HG02870 (cell line): ENCODE measurements around the gene CHIT1.

Experiments used
- ATAC-seq: cut with Tn5 transposase; IDR thresholded peaks from one replicate; pipeline ENCODE4 v1.9.1; 2021; ENCODE audit warnings: mild to moderate bottlenecking, moderate library complexity; ENCODE audit not compliant: unreplicated experiment

CHIT1 gene

DNA sequence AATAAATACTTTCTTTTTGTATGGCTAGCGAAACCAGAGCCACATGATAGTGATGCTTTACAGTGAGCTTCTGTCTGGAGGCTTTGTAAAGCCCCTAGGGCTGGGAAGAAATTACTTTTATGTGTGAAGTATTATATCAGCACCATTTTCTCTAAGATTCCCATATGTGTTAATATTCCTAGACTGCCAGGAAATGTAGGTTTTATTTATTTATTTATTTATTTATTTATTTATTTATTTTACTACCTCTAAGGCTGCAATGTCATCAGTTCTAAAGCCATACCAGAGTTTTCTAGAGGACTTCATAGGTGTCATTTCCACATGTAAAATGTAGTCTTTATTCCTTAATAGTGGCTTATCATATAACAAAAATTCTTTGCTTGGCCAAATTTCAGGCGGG, 38.5 kb downstream of the CHIT1 start:
- no peak for ATAC-seq

DNA sequence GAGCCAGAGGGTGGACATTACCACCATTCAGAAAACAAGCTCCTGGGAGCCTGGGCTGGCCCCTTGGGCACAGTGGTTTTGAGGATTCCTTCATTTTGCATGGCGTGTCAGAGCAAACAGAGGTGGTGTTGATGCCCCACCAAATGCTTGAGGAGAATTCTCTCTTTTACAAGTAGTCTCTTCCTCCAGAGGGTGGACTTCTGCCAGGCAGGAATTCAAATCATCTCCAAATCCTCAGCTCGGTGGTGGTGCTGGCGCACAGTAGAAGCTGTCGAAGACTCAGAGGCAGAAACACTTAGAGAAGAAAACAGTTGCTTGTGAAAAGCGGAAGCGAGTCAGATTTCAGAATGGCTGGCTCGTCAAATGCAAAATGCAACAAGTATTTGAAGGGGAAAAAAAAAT, 39.5 kb downstream of the CHIT1 start:
- no peak for ATAC-seq

DNA sequence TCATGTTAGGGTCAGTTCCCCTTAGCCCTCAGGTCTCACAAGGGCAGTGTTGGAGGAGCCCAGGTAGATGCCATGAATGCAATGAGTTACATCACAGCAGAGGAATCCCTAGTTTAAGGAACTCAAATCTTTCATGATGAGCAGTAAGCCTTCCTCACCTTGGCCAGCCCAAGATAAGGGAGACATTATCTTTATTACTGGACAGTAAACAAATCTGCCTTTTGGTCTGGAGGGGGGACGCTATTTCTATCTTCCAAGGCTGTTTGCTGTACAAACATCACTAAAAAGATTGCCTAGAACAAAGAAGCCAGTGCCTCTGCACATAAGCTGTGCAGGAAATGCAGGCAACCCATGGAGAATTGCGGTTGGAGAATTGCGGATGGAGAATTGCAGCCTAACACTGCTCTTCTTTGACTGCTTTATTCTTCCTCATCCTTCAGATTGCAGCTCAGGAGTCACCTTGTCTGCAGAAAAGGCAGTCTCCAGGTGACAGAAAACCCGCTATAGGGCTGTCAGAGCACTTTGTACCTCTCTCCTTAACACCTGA, 40.7 kb downstream of the CHIT1 start:
- ATAC-seq = no peak

DNA sequence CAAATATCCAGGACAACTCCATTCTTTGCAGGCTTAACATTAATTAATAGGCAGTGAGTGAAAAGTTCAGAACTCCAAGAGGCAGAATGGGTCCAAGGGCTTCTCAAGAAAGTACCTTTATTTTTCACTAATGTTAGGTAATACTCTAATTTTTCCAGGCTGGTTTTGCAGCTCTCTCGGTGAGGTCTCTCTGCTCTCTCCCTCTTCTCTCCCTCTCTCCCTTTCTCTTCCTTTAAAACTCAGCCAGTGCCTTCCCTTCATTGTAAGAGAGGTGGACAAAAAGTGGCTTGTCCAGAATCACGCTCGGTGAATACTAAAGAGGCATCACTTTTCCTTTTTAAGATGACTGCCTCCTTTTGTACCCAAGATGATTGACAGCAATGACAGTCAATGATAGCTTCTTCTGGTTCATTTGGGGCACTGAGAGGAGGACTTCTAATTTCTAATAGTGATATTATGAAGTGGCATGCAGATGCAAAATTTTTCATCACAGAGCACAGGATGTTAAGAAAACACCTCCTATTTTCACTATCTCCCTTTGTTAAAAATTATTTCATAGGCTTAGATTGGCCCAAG, 41.7 kb downstream of the CHIT1 start:
- no peak for ATAC-seq

DNA sequence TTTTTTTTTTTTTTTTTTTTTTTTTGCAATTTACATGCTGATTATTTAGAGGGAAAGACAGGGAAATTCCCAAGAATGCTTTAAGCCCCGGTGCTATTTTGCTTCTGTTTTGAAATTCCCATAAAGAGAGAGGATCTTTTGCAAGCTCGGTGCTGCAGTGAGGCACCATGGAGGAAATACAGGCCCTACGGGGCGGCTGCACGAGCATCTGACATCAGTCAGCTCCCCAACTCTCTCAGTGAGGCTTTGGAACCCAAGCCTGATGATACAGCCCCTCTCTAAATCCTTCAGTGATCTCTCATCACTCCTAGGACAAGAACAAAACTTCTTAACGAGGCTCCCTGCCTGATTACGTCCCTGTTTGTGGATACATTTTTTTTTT, 42.2 kb downstream of the CHIT1 start:
- ATAC-seq = no peak

DNA sequence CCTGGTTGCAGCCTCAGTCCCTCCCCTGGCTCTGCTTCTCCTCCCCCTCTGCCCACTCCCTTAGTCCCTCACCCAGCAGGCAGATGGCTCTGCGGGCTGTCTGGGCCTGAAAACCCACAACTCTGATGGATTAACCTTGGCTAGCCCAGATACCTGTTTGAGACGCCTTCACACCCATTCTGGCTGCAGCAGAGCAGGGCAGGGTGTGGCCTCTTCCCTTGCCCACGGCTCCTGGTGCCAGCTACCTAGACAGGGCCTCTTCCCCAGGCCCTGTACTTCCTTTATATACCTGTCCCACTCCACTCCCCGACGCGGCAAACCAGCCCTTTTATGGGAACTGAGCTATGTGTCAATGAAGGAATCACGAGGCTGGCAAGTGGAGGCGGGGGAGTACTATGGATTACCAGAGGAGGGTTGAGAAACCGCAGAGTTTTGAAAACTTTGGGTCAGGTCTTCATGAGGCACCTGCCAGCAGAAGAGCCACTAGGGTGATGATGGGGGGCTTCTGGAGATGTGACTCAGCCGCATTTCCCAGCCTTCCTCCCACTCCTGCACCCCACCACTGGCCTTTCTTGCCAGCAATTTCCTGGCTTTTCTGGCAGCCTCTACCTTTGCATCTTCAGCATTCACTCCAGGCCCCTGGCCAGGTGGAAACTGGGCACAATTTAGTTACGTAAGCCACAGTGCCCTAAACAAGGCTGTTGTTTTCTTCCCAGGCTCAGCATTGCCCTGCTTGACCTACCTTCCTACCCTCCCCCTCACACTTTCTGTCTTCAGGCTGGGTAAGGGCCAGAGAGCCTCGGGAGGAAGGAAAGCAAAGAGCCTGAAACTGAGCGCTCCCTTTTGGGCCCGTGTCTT, 42.8 kb downstream of the CHIT1 start, which contains the start of gene CHI3L1:
TSS of gene CHI3L1 (minus strand) at position 259 of the 858 bp plus-strand sequence. CDS start at position 178, 81 bp downstream.
- ATAC-seq = no peak

DNA sequence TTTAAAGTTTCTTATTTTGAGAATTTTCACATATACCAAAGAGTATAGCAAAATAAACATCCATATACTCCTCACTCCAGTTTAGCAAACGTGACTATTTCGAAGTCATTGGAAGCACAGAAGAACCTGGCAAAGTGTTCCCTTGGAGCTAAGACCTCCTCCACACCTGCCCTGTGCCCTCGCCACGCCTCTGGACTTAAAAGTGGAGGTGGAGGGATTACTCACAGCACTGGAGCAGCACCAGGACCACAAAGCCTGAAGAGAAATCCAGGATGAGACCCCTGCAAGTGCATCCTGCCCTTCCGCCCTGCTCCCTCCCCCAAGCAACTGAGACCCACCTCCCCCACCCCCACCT, 43.4 kb downstream of the CHIT1 start:
- no peak for ATAC-seq

DNA sequence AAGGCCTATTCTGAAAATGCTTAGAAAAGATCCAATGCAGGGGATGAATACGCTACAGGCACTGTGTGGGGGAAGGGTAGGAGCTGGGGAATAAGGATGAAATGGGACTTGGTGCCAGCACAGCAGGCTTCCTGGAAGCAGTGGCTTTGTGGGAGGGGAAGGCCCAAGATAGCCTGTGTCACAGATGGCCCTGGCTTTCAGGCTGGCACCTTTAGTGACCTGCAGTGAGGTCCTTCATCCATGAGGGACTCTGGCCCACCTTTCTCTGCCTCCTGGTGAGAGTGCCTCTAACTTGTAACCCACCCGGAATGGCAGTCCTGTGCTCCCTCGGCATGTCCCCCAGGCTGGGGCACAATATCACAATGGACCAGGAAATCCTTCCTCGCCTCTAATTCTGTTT, 43.9 kb downstream of the CHIT1 start:
- no peak for ATAC-seq

DNA sequence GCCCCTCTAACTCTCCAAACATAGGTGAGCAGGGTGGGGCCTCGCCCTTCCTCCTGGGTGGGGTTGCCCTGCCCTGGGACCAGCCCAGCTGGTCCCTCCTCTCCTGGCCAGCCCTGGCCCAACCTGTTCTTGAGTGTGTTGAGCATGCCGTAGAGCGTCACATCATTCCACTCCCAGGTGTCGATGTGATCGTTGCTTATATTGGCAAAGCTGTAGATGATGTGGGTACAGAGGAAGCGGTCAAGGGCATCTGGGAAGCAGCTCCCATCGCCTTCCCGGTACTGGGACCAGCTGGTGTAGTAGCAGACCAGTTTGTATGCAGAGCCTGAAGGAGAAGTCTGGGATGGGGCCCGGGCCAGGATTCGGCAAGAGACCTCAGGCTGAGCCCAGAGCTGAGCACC, 44.4 kb downstream of the CHIT1 start:
- ATAC-seq = no peak

DNA sequence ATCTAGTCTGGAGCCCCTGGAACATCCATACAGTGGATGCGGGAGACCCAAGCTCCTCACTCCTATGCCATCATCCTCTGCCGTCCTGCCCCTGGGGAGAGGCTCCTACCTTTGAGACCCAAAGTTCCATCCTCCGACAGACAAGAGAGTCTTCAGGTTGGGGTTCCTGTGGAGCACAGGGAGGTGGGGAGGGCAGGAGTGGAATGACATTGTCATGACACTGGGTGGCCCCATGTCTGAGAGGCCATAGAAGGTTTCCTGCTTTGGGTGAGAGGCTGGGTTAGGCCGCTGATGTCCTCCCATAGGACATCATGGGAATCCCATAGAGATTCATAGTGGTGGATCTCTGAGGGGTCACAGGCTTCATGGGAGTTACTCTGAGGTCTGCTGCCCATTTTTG, 45.0 kb downstream of the CHIT1 start:
- no peak for ATAC-seq

DNA sequence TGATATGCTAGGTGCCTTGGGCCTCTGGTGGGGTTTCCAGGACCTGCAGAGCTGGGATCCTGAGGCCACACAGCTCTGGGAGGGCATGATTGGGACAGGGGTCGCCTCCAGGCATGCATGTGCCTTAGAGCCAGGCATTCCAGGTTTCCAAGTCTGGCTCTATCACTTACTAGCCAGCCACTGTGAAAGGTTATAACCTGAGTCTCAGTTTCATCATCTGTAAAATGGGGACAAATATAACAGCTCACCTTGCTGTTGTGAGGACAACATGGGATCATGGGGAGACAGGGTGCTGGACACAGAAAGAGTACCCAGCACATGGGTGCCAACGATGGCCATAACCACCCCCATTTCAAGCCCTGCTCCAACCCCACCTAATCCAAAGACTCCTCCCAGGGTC, 45.6 kb downstream of the CHIT1 start:
- no peak for ATAC-seq

DNA sequence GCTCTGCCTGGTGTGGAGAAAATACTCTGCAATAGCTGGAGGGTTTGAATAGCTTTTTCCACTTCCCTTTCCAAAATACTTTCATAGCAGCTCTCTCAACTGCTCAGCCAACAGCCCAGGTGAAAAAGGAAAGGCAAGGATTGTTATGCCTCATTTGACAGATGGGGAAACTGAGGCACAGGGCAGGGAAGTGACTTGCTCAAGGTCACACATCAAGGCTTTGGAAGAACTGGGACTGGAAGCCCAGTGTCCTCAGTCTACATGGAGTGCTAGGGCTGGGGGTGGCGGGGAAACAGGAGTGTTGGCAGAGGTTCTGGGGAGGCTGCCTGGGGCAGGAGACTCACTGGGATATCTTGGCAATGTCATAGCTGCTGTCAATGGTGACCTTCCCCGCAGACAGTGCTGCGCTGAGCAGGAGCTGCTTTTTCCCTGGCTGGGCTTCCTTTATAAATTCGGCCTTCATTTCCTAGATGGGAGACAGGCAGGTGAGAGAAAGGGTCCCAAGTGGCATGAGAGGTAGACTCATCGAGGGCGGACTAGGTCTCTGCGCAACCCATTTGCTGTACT, 47.0 kb downstream of the CHIT1 start:
- no peak for ATAC-seq

DNA sequence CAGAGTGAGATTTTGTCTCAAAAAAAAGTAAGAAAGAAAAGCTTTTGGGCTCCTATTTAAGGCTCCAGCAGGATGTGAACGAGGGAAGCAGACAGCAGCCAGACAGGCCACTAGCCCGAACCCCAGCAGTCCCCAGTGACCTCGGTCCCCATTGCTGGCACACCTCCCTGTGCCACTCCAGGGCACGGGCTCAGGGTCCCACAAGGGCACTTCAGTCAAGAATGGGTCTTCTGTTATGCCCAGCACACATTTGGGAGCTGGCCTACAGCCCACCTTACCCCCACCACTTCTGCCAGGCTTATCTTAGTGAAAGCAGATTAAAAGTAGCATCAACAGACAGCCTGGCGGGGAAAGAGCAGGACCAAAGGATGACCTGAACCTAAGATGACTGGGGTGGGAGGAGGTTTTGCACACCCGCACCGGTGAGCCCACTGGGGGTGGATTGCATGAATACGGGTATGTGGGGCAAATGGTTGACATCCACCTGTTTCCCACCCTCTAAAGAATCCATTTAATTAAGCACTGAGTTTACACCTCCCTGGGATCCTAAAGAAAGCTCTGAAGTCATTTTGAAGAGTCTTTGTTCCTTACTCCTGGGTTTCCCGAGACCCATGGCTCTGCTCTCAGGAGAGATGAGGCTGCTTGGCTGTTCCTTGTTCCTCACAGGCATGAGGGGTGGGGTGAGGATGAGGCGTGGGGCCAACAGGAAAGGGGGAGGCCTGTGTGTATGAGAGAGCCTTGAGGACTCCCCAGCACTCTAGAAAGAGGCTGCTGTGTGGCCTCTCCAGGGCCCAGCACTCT, 47.7 kb downstream of the CHIT1 start:
- no peak for ATAC-seq

DNA sequence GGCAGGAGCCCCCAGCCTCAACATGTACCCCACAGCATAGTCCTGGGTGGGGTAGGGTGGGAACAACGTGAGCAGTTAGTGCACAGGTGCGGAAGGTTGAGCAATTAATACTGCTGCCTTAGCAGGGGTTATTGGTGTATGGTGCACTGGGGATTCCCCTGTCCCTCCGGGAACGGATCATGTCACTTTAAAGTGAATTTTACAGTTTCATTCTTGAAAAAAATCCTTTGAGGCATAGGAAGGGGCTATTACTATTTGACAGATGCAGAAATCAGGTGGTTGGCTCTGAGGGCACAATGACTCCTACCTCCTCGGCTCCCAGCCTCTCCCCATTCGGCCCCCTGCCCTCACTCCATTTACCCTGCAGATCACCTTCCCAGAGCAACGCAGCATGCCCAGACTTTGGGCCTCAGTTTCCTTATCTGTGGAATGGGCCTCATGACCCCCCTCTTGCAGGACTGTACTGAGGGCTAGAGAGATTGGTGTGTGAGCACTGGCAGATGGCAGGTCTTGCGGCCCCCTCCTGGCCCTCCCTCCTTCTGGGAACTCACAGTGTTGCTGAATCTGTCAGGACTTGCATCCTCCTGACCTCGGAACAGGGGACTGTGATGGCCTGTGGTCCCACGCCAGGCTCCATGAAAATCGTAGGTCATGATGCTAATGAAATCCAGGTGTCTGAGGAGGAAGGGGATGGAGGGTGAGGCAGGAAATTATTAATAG, 48.7 kb downstream of the CHIT1 start:
- ATAC-seq = no peak

DNA sequence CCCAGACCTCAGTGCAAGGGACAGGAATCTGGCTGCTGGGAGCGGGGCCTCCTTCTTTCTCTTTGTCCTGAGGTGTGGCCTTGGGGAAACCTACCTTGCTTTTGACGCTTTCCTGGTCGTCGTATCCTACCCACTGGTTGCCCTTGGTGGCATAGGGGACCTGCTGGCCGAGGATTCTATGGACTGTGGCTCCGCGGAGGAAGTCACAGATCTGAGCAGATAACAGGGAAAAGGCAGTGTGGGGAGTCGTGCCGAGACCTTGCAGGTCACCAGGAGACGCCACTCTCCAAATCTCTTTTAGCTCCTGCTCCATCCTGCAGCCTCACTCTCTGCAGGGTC, 49.8 kb downstream of the CHIT1 start:
- no peak for ATAC-seq

DNA sequence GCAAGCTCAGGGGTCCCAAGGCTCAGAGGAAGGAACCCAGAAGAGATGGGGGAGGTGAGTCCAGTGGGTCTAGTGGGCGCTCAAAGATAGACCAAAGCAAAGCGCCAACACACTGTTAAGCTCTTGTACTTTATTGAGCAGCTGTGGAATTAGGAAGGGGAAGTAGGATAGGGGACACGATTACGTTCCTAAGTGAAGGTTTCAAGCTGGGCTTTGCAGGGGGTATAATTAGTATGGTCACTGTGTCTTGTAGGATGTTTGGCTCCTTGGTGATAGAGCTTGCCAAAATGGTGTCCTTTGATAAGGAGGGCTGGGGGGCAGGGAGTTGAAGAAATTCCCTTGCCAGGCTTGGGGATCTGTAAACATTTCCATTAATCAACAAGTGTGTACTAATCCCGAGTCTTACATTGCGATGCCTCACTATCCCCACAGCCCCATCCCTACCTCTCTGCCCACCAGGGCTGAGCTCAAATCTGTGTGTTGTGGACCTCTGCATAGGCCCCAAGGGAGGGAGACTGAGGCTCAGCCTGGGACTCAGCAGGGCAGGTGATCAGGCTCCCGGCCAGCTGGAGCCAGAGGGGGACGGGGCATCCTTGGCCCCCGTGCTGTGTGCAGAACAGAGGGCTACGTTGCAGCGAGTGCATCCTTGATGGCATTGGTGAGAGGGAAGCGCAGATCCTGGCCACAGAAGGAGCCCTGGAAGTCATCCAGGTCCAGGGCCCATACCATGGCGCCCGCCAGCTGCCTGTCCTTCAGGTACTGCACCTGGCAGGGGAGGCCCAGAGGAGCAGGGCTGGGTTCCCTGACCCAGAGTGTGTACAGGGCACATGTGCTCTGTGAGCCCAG, 50.4 kb downstream of the CHIT1 start:
- ATAC-seq = no peak

DNA sequence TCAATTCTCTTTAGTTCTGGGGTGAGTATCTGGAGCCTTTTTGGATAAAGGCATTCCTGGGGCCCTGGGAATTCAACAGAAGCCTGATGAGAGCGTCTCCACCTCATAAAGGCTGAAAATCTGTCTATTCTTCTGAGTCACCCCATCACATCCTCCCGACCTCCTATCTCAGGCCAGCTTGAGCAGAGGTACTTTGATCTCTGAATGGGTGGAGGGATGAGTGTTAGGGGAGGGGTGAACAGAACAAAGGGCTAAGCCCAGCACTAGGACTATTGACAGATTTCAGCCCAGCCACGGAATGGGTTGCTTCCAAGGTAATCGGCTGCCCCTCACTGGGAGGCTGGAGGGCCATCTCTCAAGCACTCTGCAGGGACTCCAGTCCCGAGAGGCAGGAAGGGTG, 51.4 kb downstream of the CHIT1 start:
- ATAC-seq = no peak

DNA sequence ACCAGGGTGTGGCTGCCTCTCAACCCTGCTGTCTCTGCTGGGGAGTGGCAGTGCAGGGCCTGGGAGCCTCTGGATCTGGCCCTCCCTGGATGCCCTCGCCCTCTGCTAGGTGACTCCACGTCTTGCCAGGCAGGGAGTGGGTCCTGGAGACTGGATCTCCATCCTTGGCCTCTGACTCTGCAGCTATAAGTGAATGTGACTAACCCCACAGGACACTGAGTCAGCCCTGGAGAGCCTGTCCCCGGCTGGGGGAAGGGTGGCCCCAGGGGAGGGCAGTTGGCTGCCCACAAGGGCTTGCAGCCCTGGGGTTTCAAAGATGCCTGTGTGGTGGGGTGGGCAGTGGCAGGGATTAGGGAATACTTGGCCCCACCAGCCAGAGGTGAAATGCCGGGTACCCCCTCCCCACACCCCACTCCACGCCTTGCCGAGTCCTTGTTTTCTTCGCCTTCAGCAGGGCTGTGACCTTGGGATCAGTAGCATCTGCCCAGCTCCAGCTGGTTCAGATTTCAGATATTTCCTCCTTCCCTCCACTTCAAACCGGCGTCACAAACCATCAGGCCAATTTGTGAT, 51.9 kb downstream of the CHIT1 start:
- ATAC-seq = no peak

DNA sequence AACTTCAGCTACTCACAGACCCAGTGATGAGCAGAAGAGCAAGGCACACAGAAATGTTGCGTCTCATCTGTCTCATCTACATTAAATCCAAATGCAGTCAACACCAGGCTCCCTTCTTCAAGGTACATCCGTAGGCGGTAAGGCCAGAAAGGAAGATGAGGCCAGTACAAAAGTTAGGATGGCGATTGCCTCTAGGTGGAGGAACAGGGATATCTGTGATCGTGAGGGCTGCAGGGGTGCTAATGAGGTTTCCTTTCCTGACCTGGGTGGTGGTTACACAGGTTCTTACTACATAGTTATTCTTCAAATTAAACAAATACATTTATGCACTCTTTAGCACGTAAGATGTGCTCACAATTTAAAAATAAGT, 52.5 kb downstream of the CHIT1 start:
- ATAC-seq = no peak
